ENCODE measurements around the gene SORBS2.
A peak's percentile ranks its signal among the peaks of the same experiment; 100 is the strongest.

Gene SORBS2

GRCh38 chr4:185626798-185627197 lies 185.2 kb downstream of the SORBS2 start:
- no peak for DNase-seq

GRCh38 chr4:185625503-185625902 lies 186.5 kb downstream of the SORBS2 start:
- DNase-seq: no peak

- DNase-seq: no peak
Observed at GRCh38 chr4:185624259-185624589, 187.8 kb downstream of the SORBS2 start.

- DNase-seq: no peak
Observed at GRCh38 chr4:185623444-185624258, 188.3 kb downstream of the SORBS2 start.

- DNase-seq: no peak
Observed at GRCh38 chr4:185608185-185608584, 203.8 kb downstream of the SORBS2 start.

GRCh38 chr4:185602397-185602796 lies 209.6 kb downstream of the SORBS2 start:
- no peak for DNase-seq

- no peak for DNase-seq
Observed at GRCh38 chr4:185600801-185601434, 211.1 kb downstream of the SORBS2 start.

- no peak for DNase-seq
Observed at GRCh38 chr4:185599553-185600243, 212.3 kb downstream of the SORBS2 start.

GRCh38 chr4:185598846-185599552 lies 213.0 kb downstream of the SORBS2 start:
- no peak for DNase-seq

- peak; percentile 67 for DNase-seq
Observed at GRCh38 chr4:185597532-185598188, 214.3 kb downstream of the SORBS2 start.

GRCh38 chr4:185592845-185593488 lies 219.0 kb downstream of the SORBS2 start:
- DNase-seq: no peak

- DNase-seq: no peak
Observed at GRCh38 chr4:185592438-185592837, 219.6 kb downstream of the SORBS2 start.

- no peak for DNase-seq
Observed at GRCh38 chr4:185591679-185592141, 220.3 kb downstream of the SORBS2 start.

- no peak for DNase-seq
Observed at GRCh38 chr4:185590982-185591381, 221.0 kb downstream of the SORBS2 start.

- no peak for DNase-seq
Observed at GRCh38 chr4:185589067-185589836, 222.7 kb downstream of the SORBS2 start.

- DNase-seq: no peak
Observed at GRCh38 chr4:185587427-185588161, 224.4 kb downstream of the SORBS2 start.

- no peak for DNase-seq
Observed at GRCh38 chr4:185587030-185587426, 225.0 kb downstream of the SORBS2 start.

GRCh38 chr4:185585211-185585610 lies 226.8 kb downstream of the SORBS2 start:
- no peak for DNase-seq

- DNase-seq: no peak
Observed at GRCh38 chr4:185583813-185584212, 228.2 kb downstream of the SORBS2 start.

- no peak for DNase-seq
Observed at GRCh38 chr4:185582651-185583400, 229.2 kb downstream of the SORBS2 start.
